ENCODE measurements around the gene MMD. TPM values are rescaled to one million over a fixed set of nuclear protein-coding genes. Genes with fewer than 3 reads are reported as not detected.

The MMD gene
- total and polyA plus RNA-seq, 2 of the 13 experiments (the other 11 are each of a cell fraction or from before 2014, with no cell fraction given), result 121 to 225 TPM

GRCh38 chr17:55421179-55421934 lies at the start of gene MMD (continued):
- TF ChIP-seq KLF16 (CRISPR knock-in tag; IDR thresholded peaks at IDR 0.05) (no peak), ZBTB25 (CRISPR knock-in tag; IDR thresholded peaks at IDR 0.05) (no peak; the same call in 1 of the 2 replicates), ETS1 (CRISPR knock-in tag; IDR thresholded peaks at IDR 0.05) (no peak), MBD4 (IDR thresholded peaks at IDR 0.05; ENCODE audit: borderline replicate concordance, low read length) (no peak), NFATC3 (CRISPR knock-in tag; IDR thresholded peaks at IDR 0.05) (no peak), ZNF703 (CRISPR knock-in tag; IDR thresholded peaks at IDR 0.05; ENCODE audit: borderline replicate concordance) (peak; percentile 70; the same call in 1 of the 2 replicates), STAG1 (CRISPR knock-in tag; IDR thresholded peaks at IDR 0.05) (no peak), ARNT (IDR thresholded peaks at IDR 0.05) (no peak), CREB1 (IDR thresholded peaks at IDR 0.05) (no peak), CREB1 (CRISPR knock-in tag; IDR thresholded peaks at IDR 0.05) (no peak), NFYC (CRISPR knock-in tag; IDR thresholded peaks at IDR 0.05) (no peak), ZNF607 (CRISPR knock-in tag; IDR thresholded peaks at IDR 0.05; ENCODE audit: borderline replicate concordance) (peak; percentile 44; the same call in 1 of the 2 replicates), EHMT2 (IDR thresholded peaks at IDR 0.05; ENCODE audit: borderline replicate concordance, low read depth, low read length) (no peak), SP2 (CRISPR knock-in tag; IDR thresholded peaks at IDR 0.05) (0 out of 2 replicates have a peak, but pooled peaks have one; percentile 8), CSRNP2 (CRISPR knock-in tag; conservative IDR thresholded peaks at IDR 0.05; ENCODE audit: low read depth) (no peak), STAT6 (CRISPR knock-in tag; IDR thresholded peaks at IDR 0.05; ENCODE audit: borderline replicate concordance) (peak; percentile 42; the same call in 1 of the 2 replicates), KLF12 (CRISPR knock-in tag; IDR thresholded peaks at IDR 0.05; ENCODE audit: borderline replicate concordance) (no peak; the same call in none of the 2 replicates), ARNTL (CRISPR knock-in tag; IDR thresholded peaks at IDR 0.05) (peak; percentile 77; the same call in 1 of the 2 replicates), ZNF687 (CRISPR knock-in tag; IDR thresholded peaks at IDR 0.05) (peak; percentile 79)
